Activated CD4-positive, alpha-beta T cell treated with anti-CD3 and anti-CD28 coated beads, Interleukin-2, amount 50 U/mL, for 1 hour (primary cell): Measurements from ENCODE around the gene RPP30.

Experiments
- DNase-seq: peaks from one replicate; pipeline ENCODE4 v3.0.0-alpha.2; 2020

RPP30 gene

DNA sequence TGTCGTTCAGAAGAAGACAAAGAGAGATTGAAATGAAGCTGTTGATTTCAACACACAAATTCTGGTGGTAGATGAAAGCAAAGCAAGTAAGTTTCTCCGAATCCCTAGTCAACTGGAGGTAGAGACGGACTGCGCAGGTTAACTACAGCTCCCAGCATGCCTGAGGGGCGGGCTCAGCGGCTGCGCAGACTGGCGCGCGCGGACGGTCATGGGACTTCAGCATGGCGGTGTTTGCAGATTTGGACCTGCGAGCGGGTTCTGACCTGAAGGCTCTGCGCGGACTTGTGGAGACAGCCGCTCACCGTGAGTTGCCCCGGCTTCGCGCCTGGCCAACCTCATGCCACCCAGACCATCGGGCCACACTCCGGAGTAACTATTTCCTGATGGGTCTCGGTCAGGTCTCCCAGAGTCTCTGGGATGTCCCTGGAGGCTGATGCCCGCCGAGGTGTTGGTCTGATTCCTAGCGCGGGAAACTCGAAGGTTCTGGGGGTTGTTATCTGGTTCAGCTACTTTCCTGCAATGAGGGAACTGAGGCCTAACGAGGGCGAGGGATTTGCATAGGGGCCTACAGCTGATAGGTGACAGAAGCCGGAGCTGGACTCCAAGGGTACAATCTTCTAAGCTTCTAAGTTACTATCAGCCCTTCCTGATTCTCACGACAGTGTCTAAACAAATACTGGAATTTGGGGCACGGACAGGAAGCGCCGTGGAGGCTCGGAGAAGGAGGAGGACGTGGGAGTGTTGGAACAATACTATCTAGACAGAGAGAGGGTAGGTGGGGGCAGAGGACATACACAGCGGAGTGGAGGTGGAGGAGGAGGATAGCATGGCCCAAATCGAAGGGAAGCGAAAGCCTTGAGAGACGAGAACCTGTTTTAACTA is at the start of gene RPP30:
Gene RPP30, plus strand, starts transcription at position 209 of the 882 bp plus-strand sequence. Its CDS starts 13 bp downstream, at position 222.
- DNase-seq: peak; percentile 77

DNA sequence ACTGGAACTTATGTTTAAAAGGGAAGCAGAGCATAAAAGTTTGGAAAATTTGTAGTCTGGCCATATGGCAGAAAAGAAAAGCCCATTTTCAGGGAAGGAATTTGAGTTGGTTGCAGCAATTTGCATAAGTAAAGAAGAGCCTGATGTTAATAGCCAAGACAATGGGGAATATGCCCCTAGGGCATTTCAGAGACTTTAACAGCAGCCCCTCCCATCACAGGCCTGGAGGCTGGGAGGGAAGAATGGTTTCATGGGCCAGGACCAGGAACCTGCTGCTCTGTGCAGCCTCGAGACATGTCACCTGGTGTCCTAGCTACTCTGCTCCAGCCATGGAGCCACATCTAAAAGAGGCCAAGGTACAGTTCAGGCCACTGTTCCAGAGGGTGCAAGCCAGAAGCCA is 49.3 kb upstream of the RPP30 start:
- no peak for DNase-seq

GRCh38 chr10:90832111-90832510 is 39.7 kb upstream of the RPP30 start:
- DNase-seq: no peak

DNA sequence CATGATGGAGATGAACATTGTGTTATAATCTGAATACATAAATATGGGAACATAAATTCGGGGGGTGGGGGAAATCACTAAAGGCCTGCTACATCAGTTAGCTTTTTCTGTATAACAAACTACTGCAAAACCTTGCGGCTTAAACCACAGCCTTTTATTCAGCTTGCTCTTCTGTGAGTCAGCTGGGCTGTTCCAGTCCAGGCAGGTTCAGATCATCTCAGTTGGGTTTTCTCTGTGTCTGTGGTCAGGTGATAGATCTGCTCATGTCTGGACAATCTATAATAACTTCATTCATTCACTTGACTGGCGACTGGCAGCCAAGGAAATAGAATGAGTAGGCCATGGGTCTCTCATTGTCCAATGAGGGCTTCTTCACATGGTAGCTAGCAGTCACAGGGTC is 37.4 kb upstream of the RPP30 start:
- no peak for DNase-seq

DNA sequence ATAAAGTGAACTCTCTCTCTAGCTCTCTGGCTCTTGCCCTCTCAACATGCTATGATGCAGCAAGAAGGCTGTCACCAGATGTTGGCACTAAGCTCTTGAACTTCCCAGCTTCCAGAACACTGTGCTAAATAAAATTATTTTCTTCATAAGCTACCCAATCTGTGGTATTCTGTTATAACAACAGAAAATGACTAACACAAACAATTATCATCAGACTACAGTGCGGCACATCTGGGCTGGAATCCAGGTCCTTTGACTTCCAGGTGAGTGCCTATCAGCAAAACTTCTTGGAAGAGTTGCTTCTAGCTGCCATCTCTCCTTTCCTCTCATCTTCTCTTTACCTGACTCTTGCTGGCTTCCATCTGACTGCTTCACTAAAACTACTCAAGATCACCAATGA is 34.3 kb upstream of the RPP30 start:
- no peak for DNase-seq

DNA sequence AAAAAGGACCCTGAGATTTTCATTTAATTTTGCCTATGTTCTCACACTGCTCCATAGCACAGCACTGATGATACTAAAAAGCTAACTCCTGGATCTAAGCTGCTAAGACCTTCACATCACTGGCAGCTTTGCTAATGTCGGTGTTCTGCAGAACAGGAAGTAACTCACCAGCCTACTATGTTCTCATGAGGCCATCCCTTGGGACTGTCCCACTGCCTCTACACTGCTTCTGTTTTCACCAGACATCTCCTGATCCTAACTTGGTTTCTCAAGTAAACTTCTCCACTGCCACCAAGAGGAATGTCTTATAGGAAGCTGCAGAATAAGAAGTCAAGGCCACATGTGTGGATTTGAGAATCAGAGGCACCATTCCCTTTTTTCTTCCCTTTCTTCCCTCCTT is 29.0 kb upstream of the RPP30 start:
- no peak for DNase-seq

GRCh38 chr10:90845726-90846125 is 26.0 kb upstream of the RPP30 start:
- no peak for DNase-seq

- no peak for DNase-seq
Observed at GRCh38 chr10:90846746-90847145, 25.0 kb upstream of the RPP30 start.

DNA sequence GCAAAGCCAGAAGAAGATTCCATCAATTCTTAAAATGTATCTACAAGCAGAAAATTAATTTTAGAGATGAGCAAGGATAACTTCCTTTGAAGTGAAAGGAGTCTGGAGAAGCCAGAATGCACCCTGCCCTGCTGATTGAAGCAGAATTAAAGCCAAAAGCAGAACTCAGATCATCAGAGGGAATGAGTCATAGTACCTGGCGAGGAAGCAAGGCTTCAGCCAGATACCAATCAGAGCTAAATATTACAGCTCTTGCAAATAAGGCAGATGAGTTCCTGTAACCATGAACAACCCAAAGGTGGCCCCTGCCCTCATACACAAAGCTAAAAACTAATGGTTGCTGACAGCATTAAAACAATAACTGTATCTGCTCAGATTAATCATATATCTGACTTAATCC is 24.3 kb upstream of the RPP30 start:
- DNase-seq: no peak

DNA sequence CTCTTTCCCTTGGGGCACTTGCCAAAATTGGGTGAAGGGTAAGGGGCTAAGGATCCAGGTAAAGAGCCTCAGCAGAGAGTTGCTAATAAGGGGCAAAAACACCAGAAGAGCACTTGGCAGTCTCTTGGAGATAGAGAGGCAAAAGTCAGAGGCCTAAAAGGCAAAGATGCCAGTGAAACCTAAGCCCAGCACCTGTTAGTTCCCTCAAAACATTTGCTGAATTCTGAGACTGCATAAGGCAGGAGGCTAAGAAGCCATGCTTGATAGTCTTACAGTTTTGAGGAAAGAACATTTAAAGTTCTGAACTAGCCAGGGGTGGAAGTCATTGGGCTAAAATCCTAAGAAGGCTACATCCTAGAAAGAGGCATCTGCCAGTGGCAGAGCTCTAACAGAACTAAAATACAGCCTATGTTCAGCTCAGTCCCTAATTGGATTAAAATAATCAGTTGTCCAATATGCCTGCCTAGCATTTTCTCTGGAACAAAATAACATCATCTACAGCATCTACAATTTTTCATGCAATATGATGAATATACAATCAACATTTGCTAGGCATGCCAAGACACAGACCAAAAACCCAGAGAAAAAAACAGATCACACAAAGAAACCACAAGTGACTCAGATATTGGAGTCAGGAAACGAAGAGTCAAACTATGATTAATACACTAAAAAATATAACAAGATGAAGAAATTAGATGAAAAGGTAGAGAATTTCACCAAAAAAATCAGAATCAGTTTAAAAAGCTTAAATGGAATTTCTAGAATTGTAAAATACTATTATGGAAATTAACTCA is 21.6 kb upstream of the RPP30 start:
- DNase-seq: no peak

GRCh38 chr10:90855126-90855525 is 16.6 kb upstream of the RPP30 start:
- no peak for DNase-seq

DNA sequence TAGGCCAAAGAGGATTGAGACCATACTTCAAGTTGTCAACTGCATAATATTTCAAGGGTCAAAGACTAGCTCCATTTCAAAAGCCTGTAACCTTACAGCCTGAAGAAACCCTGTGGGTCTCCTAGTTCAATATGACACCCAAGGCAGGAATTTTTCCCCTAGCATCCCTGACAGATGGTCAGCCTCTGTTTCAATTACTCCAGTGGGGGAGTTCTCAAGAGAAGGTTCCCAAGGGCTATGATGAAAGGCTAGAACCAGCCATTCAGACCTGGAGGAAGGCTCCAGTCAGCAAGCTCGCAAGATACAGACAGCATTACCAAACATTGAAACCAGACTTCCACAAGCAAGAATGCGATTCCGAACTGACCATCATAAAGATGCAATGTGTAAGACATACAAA is 15.5 kb upstream of the RPP30 start:
- no peak for DNase-seq

- peak; percentile 2 for DNase-seq
Observed at GRCh38 chr10:90856964-90857634, 14.7 kb upstream of the RPP30 start.

DNA sequence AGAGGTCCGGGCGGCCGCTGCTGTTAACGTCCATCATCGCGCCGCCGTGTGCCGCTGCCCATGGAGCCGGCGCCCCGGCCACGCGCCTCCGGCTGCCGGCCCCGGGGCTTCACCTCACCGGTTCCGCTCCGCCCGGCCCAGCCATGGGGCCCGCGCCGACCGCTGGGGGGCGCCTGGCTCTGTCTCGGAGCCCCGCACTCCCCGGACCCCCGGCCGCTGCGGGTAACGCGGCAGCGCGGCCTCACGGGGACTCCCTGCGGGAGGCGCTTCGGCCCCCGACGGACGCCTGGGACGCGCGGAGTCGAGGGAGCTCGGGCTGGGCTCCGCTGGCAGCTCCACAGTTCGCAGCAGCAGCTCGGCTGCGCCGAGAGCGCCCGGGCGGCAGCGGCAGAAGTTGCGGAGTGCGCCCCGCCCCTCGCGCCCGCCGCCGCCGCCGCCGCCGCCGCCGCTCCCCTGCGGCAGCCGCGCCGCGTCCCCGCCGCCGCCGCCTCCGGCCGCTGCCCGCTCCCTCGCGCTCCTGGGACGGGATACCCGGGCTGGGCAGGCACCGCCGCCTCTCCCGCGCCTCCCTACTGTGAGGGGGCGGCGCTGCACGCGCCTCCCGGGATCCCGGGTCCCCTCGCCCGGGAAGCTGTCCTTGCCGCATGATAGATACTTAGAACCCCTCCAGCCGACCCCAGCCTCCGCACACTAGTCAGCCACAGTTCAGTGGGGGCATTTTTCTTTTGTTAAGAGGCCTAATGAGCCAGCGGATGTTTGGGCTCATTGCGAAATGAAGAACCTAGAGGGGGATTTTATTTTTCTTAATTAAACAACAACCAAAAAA is 13.9 kb upstream of the RPP30 start, which contains the start of gene HTR7:
Gene HTR7, minus strand, starts transcription at position 405 of the 826 bp plus-strand sequence. Its CDS starts 368 bp downstream, at position 37.
- DNase-seq: peak; percentile 57

DNA sequence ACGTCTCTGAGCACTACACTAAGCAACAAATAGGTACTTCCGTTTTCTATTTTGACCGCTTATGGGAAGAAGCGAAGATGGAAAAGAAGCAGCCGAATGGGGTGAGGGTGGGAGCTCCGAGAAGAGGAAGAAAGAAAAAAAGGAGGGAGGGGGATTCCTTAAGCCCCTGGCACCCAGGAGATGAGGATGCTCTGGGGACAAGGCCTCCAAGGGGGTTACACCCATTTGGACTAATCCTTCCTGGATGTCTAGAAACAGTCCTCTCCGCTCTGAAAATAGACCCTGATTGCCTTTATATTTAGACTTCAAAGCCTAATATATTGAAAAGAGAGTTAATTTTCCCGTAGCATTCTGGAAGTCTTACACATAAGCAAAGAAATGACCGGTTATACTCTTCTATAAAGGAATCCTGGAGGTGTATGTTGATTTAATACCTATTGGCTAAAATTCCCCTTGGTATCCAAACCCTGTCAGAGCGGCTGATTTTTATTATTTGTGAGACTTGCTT is 13.3 kb upstream of the RPP30 start:
- DNase-seq: no peak

DNA sequence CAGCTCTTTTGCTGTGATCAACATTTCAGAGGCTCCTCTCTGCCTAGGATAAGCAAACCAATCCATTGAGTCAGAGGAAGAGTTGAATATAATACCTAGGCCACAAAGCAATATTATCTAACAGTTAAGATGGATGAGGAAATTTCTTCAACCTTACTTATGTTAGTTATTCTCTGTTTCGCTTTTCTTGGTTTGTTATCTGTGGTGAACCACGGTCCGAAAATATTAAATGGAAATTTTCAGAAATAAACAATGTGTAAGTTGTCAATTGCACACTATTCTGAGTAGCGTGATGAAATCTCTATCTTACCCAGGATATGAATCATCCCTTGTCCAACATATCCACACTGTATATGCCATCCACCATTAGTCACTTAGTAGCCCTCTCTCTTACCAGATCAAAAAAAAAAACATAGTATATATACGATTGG is 12.4 kb upstream of the RPP30 start:
- no peak for DNase-seq

- no peak for DNase-seq
Observed at GRCh38 chr10:90860790-90861189, 11.0 kb upstream of the RPP30 start.

DNA sequence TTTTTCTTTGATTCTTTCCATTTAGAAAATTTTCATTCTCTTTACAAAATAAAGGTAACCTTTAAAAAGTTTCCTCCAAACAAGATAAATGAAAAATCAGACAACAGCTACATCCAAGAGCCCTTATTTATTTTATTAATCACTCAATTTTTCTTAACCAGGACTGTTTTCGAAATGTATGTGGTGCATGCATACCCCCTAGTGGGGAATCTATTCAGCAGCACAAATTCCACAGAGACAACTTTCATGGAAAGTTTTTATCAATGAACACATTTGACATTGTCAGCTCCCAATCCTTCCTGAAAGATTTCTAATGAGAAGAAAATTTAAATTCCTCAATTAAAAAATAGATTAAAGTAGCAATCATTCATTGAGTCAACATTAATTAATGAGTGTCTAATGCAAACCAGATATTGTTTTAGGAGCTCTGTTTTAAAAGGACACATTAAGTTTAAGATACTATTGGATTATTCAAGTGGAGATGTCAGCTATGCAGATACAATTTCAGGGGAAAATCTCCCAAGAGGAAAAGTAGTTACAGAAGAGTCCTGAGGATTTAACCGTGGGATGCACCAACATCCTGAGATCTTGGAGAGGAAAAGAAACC is 8.8 kb upstream of the RPP30 start:
- DNase-seq: no peak

- no peak for DNase-seq
Observed at GRCh38 chr10:90865401-90865800, 6.4 kb upstream of the RPP30 start.

- DNase-seq: no peak
Observed at GRCh38 chr10:90866050-90866598, 5.7 kb upstream of the RPP30 start.

DNA sequence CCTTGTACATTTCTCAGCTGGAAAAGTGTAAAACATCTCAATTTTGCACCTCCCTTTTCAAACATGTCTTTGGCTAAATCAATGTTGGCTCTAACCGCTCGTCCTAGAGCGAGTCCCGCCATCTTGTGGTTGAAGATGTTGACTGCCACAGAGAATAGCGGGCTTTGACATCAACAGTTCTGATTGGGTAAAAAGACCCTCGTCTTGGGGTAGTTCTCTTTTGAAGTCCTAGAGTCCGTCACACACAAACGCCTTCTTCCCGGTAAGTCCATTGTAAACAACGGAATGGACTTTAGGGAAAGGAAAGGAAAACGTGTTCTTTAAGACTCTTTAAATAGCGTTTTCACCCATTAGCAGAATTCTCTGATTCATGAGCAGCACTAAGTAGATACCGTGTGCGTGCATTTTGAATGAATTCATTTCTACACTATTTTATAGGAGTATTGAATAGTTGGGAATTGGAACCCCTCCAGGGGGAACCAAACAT is 452 bp upstream of the RPP30 start:
- DNase-seq: peak; percentile 16
